Measurements from ENCODE around the gene CEP19.
"Not testable (repeated sequence)": the region's sequence is repeated elsewhere in the genome, so short reads cannot be mapped to it uniquely, and the experiment has no call there.

The CEP19 gene

GRCh38 chr3:196711838-196712513, at the start of gene CEP19, which contains the start of gene PIGX:
CEP19 (minus strand) TSS chr3:196712250; CDS start chr3:196708657, 3,593 bp downstream.
PIGX (plus strand) TSS chr3:196712377.
- peak; percentile 58 for DNase-seq

GRCh38 chr3:196757876-196758739, 46.1 kb upstream of the CEP19 start:
- no peak for DNase-seq

- no peak for DNase-seq
Measured at GRCh38 chr3:196756732-196757131, 44.7 kb upstream of the CEP19 start.

GRCh38 chr3:196754091-196754981, 42.3 kb upstream of the CEP19 start:
- no peak for DNase-seq

GRCh38 chr3:196753201-196753600, 41.2 kb upstream of the CEP19 start:
- DNase-seq = no peak

- no peak for DNase-seq
Measured at GRCh38 chr3:196749125-196749524, 37.1 kb upstream of the CEP19 start.

- not testable (repeated sequence) for DNase-seq
Measured at GRCh38 chr3:196743569-196743968, 31.5 kb upstream of the CEP19 start.

- no peak for DNase-seq
Measured at GRCh38 chr3:196741249-196741889, 29.3 kb upstream of the CEP19 start.

- no peak for DNase-seq
Measured at GRCh38 chr3:196740481-196741248, 28.6 kb upstream of the CEP19 start.

- DNase-seq = peak; percentile 77
Measured at GRCh38 chr3:196739671-196740480, 27.8 kb upstream of the CEP19 start, which contains the start of gene PAK2. PAK2 (plus strand) TSS chr3:196739857; CDS start chr3:196782647, 42,790 bp downstream.

GRCh38 chr3:196737655-196738054, 25.6 kb upstream of the CEP19 start:
- DNase-seq = no peak

GRCh38 chr3:196736670-196737374, 24.8 kb upstream of the CEP19 start:
- DNase-seq = no peak

- no peak for DNase-seq
Measured at GRCh38 chr3:196735751-196736150, 23.7 kb upstream of the CEP19 start.

GRCh38 chr3:196726788-196727675, 15.0 kb upstream of the CEP19 start:
- DNase-seq = no peak

- DNase-seq = no peak
Measured at GRCh38 chr3:196721097-196721496, 9.0 kb upstream of the CEP19 start.

- not testable (repeated sequence) for DNase-seq
Measured at GRCh38 chr3:196717162-196717561, 5.1 kb upstream of the CEP19 start.

- DNase-seq = no peak
Measured at GRCh38 chr3:196712514-196713413, 714 bp upstream of the CEP19 start.

GRCh38 chr3:196708467-196708866, 3.6 kb downstream of the CEP19 start:
- DNase-seq = no peak
